ENCODE measurements around the gene KPNA4. TPM values are rescaled to one million over a fixed set of nuclear protein-coding genes. Genes with fewer than 3 reads are reported as not detected.

Gene KPNA4
- total RNA-seq, 6 donors from 2014 or later, result 12.6 to 51.7 (median 33.0) TPM

- Histone ChIP-seq H3K4me1 (no peaks in the 10 kb centered on the region), H3K4me3 (no peak overlapping the region), H3K36me3 (no peaks in the 10 kb centered on the region), H3K27me3 (no peaks in the 10 kb centered on the region), H3K27ac (no peak overlapping the region), H3K9me3 (no peaks in the 10 kb centered on the region)
- DNase-seq, result no peak
- no peak for ATAC-seq (ENCODE audit: low FRiP score in 2 of 2)
- WGBS, 2 donors, result 87 to 97% methylated on average over 8 to 10 of the region's 10 CpGs
- no peak for TF ChIP-seq POLR2AphosphoS5 (IDR thresholded peaks at IDR 0.05)
- no peak for TF ChIP-seq POLR2A (IDR thresholded peaks at IDR 0.05)
- TF ChIP-seq CTCF (IDR thresholded peaks at IDR 0.05), result no peak
- TF ChIP-seq EP300 (IDR thresholded peaks at IDR 0.05), result no peak
Measured at GRCh38 chr3:160479376-160479775, 86.0 kb downstream of the KPNA4 start.

GRCh38 chr3:160478338-160478737, 87.0 kb downstream of the KPNA4 start:
- Histone ChIP-seq H3K27me3 (no peaks in the 10 kb centered on the region), H3K36me3 (no peaks in the 10 kb centered on the region), H3K27ac (no peak overlapping the region), H3K9me3 (no peaks in the 10 kb centered on the region), H3K4me1 (no peaks in the 10 kb centered on the region), H3K4me3 (no peak overlapping the region)
- DNase-seq, result no peak
- no peak for ATAC-seq (ENCODE audit: low FRiP score in 2 of 2)
- 71 to 81% methylated on average over 5 of the region's 5 CpGs for WGBS, 2 donors
- no peak for TF ChIP-seq POLR2A (IDR thresholded peaks at IDR 0.05)
- TF ChIP-seq CTCF (IDR thresholded peaks at IDR 0.05), result no peak
- TF ChIP-seq EP300 (IDR thresholded peaks at IDR 0.05), result no peak
- no peak for TF ChIP-seq POLR2AphosphoS5 (IDR thresholded peaks at IDR 0.05)

- ATAC-seq (ENCODE audit: low FRiP score in 2 of 2), result no peak
- no peak overlapping the region for H3K27ac ChIP-seq
- 78 to 100% methylated on average over 5 of the region's 5 CpGs for WGBS, 2 donors
Measured at GRCh38 chr3:160477750-160478149, 87.6 kb downstream of the KPNA4 start.

DNA sequence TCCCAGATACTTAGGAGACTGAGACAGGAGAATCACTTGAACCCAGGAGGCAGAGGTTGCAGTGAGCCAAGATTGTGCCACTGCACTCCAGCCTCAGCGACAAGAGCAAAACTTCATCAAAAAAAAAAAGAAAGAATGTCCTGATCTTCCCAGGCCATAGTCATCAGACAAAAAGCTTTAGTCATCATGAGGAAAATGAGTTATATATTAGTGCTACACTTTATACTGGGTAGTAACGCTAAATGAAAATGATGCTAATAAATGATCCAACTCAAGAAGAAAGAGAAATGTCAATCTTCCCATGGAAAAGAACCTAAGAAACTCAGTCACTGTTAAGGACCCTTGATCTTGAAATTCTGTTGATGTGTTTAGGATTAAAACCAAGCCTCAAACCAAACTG, 89.5 kb downstream of the KPNA4 start:
- Histone ChIP-seq H3K4me1 (no peaks in the 10 kb centered on the region), H3K36me3 (no peaks in the 10 kb centered on the region), H3K4me3 (no peak overlapping the region), H3K27me3 (no peaks in the 10 kb centered on the region), H3K27ac (no peak overlapping the region), H3K9me3 (peaks cover 0 to 4% (median 2%) of the 10 kb centered on the region in 4 donors)
- WGBS, 2 donors, result 97 to 98% methylated on average over 2 of the region's 2 CpGs
- DNase-seq (no peak), ATAC-seq (ENCODE audit: low FRiP score in 2 of 2) (no peak)
- TF ChIP-seq CTCF (IDR thresholded peaks at IDR 0.05) (no peak), POLR2A (IDR thresholded peaks at IDR 0.05) (no peak), POLR2AphosphoS5 (IDR thresholded peaks at IDR 0.05) (no peak), EP300 (IDR thresholded peaks at IDR 0.05) (no peak)

More at GRCh38 chr3:160477750-160478149, 87.6 kb downstream of the KPNA4 start:
- Histone ChIP-seq H3K36me3 (no peaks in the 10 kb centered on the region), H3K27me3 (no peaks in the 10 kb centered on the region), H3K4me1 (no peaks in the 10 kb centered on the region), H3K4me3 (no peak overlapping the region), H3K9me3 (no peaks in the 10 kb centered on the region)
- TF ChIP-seq CTCF (IDR thresholded peaks at IDR 0.05) (no peak), POLR2A (IDR thresholded peaks at IDR 0.05) (no peak), EP300 (IDR thresholded peaks at IDR 0.05) (no peak), POLR2AphosphoS5 (IDR thresholded peaks at IDR 0.05) (no peak)
- no peak for DNase-seq

- H3K27me3 ChIP-seq, result no peaks in the 10 kb centered on the region
- no peak overlapping the region for H3K4me3 ChIP-seq
- H3K4me1 ChIP-seq, result no peaks in the 10 kb centered on the region
- TF ChIP-seq POLR2A (IDR thresholded peaks at IDR 0.05) (no peak), POLR2AphosphoS5 (IDR thresholded peaks at IDR 0.05) (no peak), EP300 (IDR thresholded peaks at IDR 0.05) (no peak), CTCF (IDR thresholded peaks at IDR 0.05) (no peak)
- WGBS, 2 donors, result 82 to 84% methylated on average over 2 of the region's 2 CpGs
- ATAC-seq (ENCODE audit: low FRiP score in 2 of 2) (no peak), DNase-seq (no peak)
- H3K9me3 ChIP-seq, result peaks cover 0 to 10% (median 9%) of the 10 kb centered on the region in 4 donors
- H3K36me3 ChIP-seq, result no peaks in the 10 kb centered on the region
- no peak overlapping the region for H3K27ac ChIP-seq
Measured at GRCh38 chr3:160475153-160475552, 90.2 kb downstream of the KPNA4 start.
